Keratinocyte (primary cell): ENCODE results near the gene PGAP3. TPM values are rescaled to one million over a fixed set of nuclear protein-coding genes. Genes with fewer than 3 reads are reported as not detected.

ENCODE experiments used
- DNase-seq: peaks from one replicate; pipeline ENCODE4 v3.0.0-alpha.2; 2011; ENCODE audit warnings: low read depth, missing footprints, low spot score
- FAIRE-seq: peaks from 2 replicates; lab custom pipeline; 2011; peaks lifted over from hg19 to GRCh38; lab: Jason Lieb, UNC
- H2AFZ ChIP-seq: 2 replicates; pipeline ENCODE4 v1.6.0; 2012; ENCODE audit warnings: low read length, control low read depth, inconsistent platforms; ENCODE audit not compliant: control insufficient read depth
- H3K27ac ChIP-seq: 2 replicates; pipeline ENCODE4 v1.5.1; 2011; ENCODE audit warnings: low read length; ENCODE audit not compliant: control insufficient read depth, insufficient read depth
- H3K27me3 ChIP-seq: 3 replicates; pipeline ENCODE4 v1.6.0; 2011; ENCODE audit warnings: low read length; ENCODE audit not compliant: control insufficient read depth, insufficient read depth; ENCODE audit errors: extremely low read depth
- H3K36me3 ChIP-seq, 2 experiments: 2 replicates in 1 of 2; 3 replicates in 1 of 2; pipeline ENCODE4 v1.5.1; 2011; ENCODE audit warnings: low read length in 2 of 2, mild to moderate bottlenecking in 1 of 2; ENCODE audit not compliant: control insufficient read depth in 2 of 2, insufficient read depth in 2 of 2; ENCODE audit errors: extremely low read depth in 1 of 2
- H3K4me1 ChIP-seq: 3 replicates; pipeline ENCODE4 v1.5.1; 2011; ENCODE audit warnings: low read length; ENCODE audit not compliant: control insufficient read depth, insufficient read depth; ENCODE audit errors: extremely low read depth
- H3K4me2 ChIP-seq: 3 replicates; pipeline ENCODE4 v1.6.0; 2011; ENCODE audit warnings: low read depth, low read length; ENCODE audit not compliant: control insufficient read depth, insufficient read depth; ENCODE audit errors: extremely low read depth
- H3K4me3 ChIP-seq, 3 experiments: fragments of 200-600 bp in 1 of 3; sonication (generic) in 1 of 3; 2 replicates in 2 of 3; 3 replicates in 1 of 3; pipeline ENCODE4 v1.5.1; 2011 to 2016; ENCODE audit warnings: low read length in 3 of 3, mild to moderate bottlenecking in 3 of 3, control low read depth in 2 of 3, inconsistent platforms in 1 of 3, low read depth in 1 of 3, mixed read lengths in 1 of 3, mixed run types in 1 of 3, moderate library complexity in 1 of 3; ENCODE audit not compliant: control insufficient read depth in 2 of 3, insufficient read depth in 2 of 3; ENCODE audit errors: extremely low read depth in 1 of 3
- H3K79me2 ChIP-seq: 2 replicates; pipeline ENCODE4 v1.6.0; 2012; ENCODE audit warnings: low read length; ENCODE audit not compliant: control insufficient read depth, insufficient read depth
- H3K9ac ChIP-seq: 3 replicates; pipeline ENCODE4 v1.6.0; 2011; ENCODE audit warnings: low read length; ENCODE audit not compliant: control insufficient read depth, insufficient read depth; ENCODE audit errors: extremely low read depth
- H3K9me1 ChIP-seq: 3 replicates; pipeline ENCODE4 v1.6.0; 2011; ENCODE audit warnings: low read length; ENCODE audit not compliant: control insufficient read depth, insufficient read depth; ENCODE audit errors: extremely low read depth
- H3K9me3 ChIP-seq: 2 replicates; pipeline ENCODE4 v1.5.1; 2012; ENCODE audit warnings: low read depth, low read length; ENCODE audit not compliant: control insufficient read depth
- H4K20me1 ChIP-seq: 3 replicates; pipeline ENCODE4 v1.6.0; 2011; ENCODE audit warnings: low read length; ENCODE audit not compliant: control insufficient read depth, insufficient read depth; ENCODE audit errors: extremely low read depth
- CTCF ChIP-seq, 3 experiments: IDR thresholded peaks in 1 of 3; conservative IDR thresholded peaks in 1 of 3; optimal IDR thresholded peaks in 1 of 3; 2 replicates in 2 of 3; 3 replicates in 1 of 3; pipeline versions ENCODE3 to v1.5.1; 2011; ENCODE audit warnings: low read length in 3 of 3, mild to moderate bottlenecking in 3 of 3, moderate library complexity in 2 of 3, control low read depth in 1 of 3, inconsistent platforms in 1 of 3; ENCODE audit not compliant: insufficient read depth in 2 of 3; ENCODE audit errors: extremely low read depth in 1 of 3
- EZH2 ChIP-seq: IDR thresholded peaks from one replicate; pipeline ENCODE4 v1.6.1; 2012; ENCODE audit warnings: inconsistent platforms, mild to moderate bottlenecking, low read length, moderate library complexity
- dilution Hi-C: fragments of 300-500 bp; cut with MboI; formaldehyde crosslinking; loops from one replicate; pipeline ENCODE4 v1.7.0; 2020; ENCODE audit warnings: low sequenced_read_pairs; ENCODE audit not compliant: extremely low pct_ligation_motif_present
- polyA plus RNA-seq, 5 experiments: library from polyadenylated mRNA; depleted of rRNA in 3 of 5; stranded (reverse) in 3 of 5; stranded (forward) in 1 of 5; unstranded in 1 of 5; fragments of >200 nt; gene quantifications; 1 replicate in 1 of 5; 2 replicates in 3 of 5; 3 replicates in 1 of 5; pipeline versions ENCODE4 v1.2.1 to v1.2.3, GENCODE V29; 2011 to 2012; ENCODE audit warnings: missing spikeins in 2 of 5, low read depth in 1 of 5, low replicate concordance in 1 of 5

The PGAP3 gene
- polyA plus RNA-seq, 1 donor (not counting 4 experiments of a cell fraction or from before 2014, with no cell fraction given): 5.6 TPM

- Histone ChIP-seq H2AFZ (no peak overlapping the region), H3K36me3 (no peaks in the 10 kb centered on the region), H3K9me1 (peaks cover 2% of the 10 kb centered on the region), H3K79me2 (peaks cover 35% of the 10 kb centered on the region), H3K4me1 (peaks cover 20% of the 10 kb centered on the region), H3K4me2 (peak overlapping the region; percentile 88), H3K27ac (no peak overlapping the region), H3K4me3 (peak overlapping the region in 1 of 3 experiments; percentile 85), H3K9me3 (no peaks in the 10 kb centered on the region), H3K9ac (no peak overlapping the region), H3K27me3 (no peaks in the 10 kb centered on the region), H4K20me1 (peaks cover 2% of the 10 kb centered on the region)
- TF ChIP-seq CTCF (optimal IDR thresholded peaks at IDR 0.05 in 1 of 3, IDR thresholded peaks at IDR 0.05 in 1 of 3, conservative IDR thresholded peaks at IDR 0.05 in 1 of 3; ENCODE audit: extremely low read depth in 1 of 3, insufficient read depth in 2 of 3, low read length in 3 of 3) (no peak), EZH2 (no peak)
- DNase-seq: no peak
- no peak for FAIRE-seq
- dilution Hi-C loops: no loop called here
These were observed 49.5 kb downstream of the PGAP3 start for GRCh38 chr17:39638317-39638716.

DNA sequence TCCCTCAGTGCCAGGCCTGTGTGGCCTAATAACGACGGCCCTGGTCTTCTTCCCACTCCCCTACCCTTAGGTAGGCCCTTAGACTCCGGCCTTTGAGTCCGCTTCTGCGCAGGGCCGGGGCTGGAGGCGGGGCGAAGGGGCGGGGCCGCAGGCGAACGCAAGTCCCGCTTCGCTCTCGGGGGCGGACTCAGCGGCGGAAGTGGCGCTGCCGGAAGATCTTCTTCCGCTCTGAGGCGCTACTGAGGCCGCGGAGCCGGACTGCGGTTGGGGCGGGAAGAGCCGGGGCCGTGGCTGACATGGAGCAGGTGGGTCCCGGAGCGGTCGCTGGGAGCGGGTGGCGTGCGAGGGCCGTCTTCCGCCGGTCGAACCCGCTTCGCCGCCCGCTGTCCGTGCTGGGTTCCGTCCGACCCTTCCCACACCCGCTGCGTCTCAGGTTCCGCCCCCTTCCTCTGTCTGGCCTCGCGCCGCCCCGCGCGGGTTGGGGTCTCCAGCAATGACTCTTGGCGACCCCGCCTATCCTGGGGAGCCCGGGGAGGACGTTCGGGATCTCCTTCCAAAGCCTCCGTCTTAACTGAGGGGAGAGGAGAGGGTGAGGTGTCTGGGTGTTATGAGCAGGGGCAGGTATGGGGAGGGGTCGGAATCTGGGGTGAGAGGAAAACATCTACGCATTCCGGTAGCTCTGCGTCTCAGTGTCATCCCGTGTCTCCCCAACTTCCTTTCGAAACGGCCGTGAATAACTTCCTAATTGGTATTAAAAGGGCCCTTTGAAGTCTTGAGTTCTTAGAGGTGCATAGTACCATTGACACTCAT is 50.7 kb downstream of the PGAP3 start, which contains the start of gene STARD3:
Gene STARD3 (plus strand): TSS at position 218 of the 810 bp plus-strand sequence. CDS start 16,388 bp downstream, outside the sequence.
- no peak for TF ChIP-seq EZH2
- TF ChIP-seq CTCF (optimal IDR thresholded peaks at IDR 0.05 in 1 of 3, IDR thresholded peaks at IDR 0.05 in 1 of 3, conservative IDR thresholded peaks at IDR 0.05 in 1 of 3; ENCODE audit: extremely low read depth in 1 of 3, insufficient read depth in 2 of 3, low read length in 3 of 3): peak in 1 of 3 experiments; percentile 13
- no peaks in the 10 kb centered on the region for H4K20me1 ChIP-seq
- peaks cover 15% of the 10 kb centered on the region for H3K4me1 ChIP-seq
- H3K27ac ChIP-seq: peak within 1 kb of the TSS; percentile 73
- H3K36me3 ChIP-seq: no peaks in the 10 kb centered on the region
- no peaks in the 10 kb centered on the region for H3K9me1 ChIP-seq
- no peaks in the 10 kb centered on the region for H3K27me3 ChIP-seq
- peak within 1 kb of the TSS; percentile 85 to 93 (median 89) for H3K4me3 ChIP-seq
- H3K79me2 ChIP-seq: peaks cover 29% of the 10 kb centered on the region
- DNase-seq (no peak), FAIRE-seq (no peak)
- peak within 1 kb of the TSS; percentile 81 for H3K9ac ChIP-seq
- peak within 1 kb of the TSS; percentile 90 for H3K4me2 ChIP-seq
- H3K9me3 ChIP-seq: no peaks in the 10 kb centered on the region
- dilution Hi-C loops: no loop called here
- peak within 1 kb of the TSS; percentile 86 for H2AFZ ChIP-seq
